NT2/D1 (cell line): Measurements from ENCODE around the gene MYO1E.
"Not testable (repeated sequence)": the region's sequence is repeated elsewhere in the genome, so short reads cannot be mapped to it uniquely, and the experiment has no call there.

Experiments used
- DNase-seq: peaks from one replicate; pipeline ENCODE4 v3.0.0-alpha.2; 2011; ENCODE audit warnings: low read depth, low spot score
- H3K27me3 ChIP-seq: 2 replicates; pipeline ENCODE4 v1.6.0; 2011; ENCODE audit warnings: mild to moderate bottlenecking; ENCODE audit not compliant: insufficient read length, insufficient read depth
- H3K36me3 ChIP-seq: 2 replicates; pipeline ENCODE4 v1.6.1; 2011; ENCODE audit warnings: mild to moderate bottlenecking, low read length, mixed read lengths; ENCODE audit not compliant: insufficient read depth, insufficient read length
- H3K4me1 ChIP-seq: 2 replicates; pipeline ENCODE4 v1.5.1; 2011; ENCODE audit not compliant: insufficient read depth, insufficient read length
- H3K4me3 ChIP-seq: 2 replicates; pipeline ENCODE4 v1.5.1; 2011; ENCODE audit warnings: low read depth; ENCODE audit not compliant: insufficient read length
- H3K9ac ChIP-seq: 2 replicates; pipeline ENCODE4 v1.6.0; 2011; ENCODE audit warnings: low read depth; ENCODE audit not compliant: insufficient read length
- H3K9me3 ChIP-seq: 2 replicates; pipeline ENCODE4 v1.5.1; 2011; ENCODE audit warnings: mild to moderate bottlenecking, low read length; ENCODE audit not compliant: insufficient read depth
- SUZ12 ChIP-seq: IDR thresholded peaks from 2 replicates; pipeline ENCODE4 v1.6.1; 2011; ENCODE audit not compliant: insufficient read length, insufficient read depth; ENCODE audit errors: extremely low read depth
- YY1 ChIP-seq: IDR thresholded peaks from 2 replicates; pipeline ENCODE4 v1.6.1; 2011; ENCODE audit not compliant: insufficient read length, insufficient read depth
- ZNF274 ChIP-seq: IDR thresholded peaks from 2 replicates; pipeline ENCODE4 v1.6.1; 2011; ENCODE audit warnings: mild to moderate bottlenecking, low read depth, low read length

MYO1E gene

DNA sequence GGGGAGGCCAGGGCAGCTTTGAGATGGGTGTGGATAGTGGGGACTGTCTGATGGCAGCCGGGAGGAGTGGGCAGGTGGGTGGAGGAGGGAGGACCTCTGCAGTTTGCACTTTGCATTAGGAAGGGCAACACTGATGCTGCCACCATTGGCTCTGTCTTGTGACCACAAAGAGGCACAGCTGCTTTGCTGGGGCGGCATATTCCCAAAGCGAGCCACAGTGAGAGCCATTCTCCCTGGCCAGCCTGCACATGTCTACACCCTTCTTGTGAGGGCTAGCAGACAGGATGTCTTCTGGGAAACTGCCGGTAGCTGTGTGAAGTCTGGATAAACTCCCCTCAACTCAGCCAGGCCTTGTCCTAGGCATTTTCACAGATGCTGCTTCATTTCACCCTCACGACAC lies 229.4 kb downstream of the MYO1E start:
- no peak overlapping the region for H3K4me3 ChIP-seq
- peaks cover 5% of the 10 kb centered on the region for H3K4me1 ChIP-seq
- H3K27me3 ChIP-seq, result no peaks in the 10 kb centered on the region
- H3K9me3 ChIP-seq, result no peaks in the 10 kb centered on the region
- no peak overlapping the region for H3K9ac ChIP-seq
- no peak for TF ChIP-seq SUZ12
- no peak for TF ChIP-seq ZNF274
- TF ChIP-seq YY1, result no peak
- no peak for DNase-seq
- H3K36me3 ChIP-seq, result peaks cover 48% of the 10 kb centered on the region

DNA sequence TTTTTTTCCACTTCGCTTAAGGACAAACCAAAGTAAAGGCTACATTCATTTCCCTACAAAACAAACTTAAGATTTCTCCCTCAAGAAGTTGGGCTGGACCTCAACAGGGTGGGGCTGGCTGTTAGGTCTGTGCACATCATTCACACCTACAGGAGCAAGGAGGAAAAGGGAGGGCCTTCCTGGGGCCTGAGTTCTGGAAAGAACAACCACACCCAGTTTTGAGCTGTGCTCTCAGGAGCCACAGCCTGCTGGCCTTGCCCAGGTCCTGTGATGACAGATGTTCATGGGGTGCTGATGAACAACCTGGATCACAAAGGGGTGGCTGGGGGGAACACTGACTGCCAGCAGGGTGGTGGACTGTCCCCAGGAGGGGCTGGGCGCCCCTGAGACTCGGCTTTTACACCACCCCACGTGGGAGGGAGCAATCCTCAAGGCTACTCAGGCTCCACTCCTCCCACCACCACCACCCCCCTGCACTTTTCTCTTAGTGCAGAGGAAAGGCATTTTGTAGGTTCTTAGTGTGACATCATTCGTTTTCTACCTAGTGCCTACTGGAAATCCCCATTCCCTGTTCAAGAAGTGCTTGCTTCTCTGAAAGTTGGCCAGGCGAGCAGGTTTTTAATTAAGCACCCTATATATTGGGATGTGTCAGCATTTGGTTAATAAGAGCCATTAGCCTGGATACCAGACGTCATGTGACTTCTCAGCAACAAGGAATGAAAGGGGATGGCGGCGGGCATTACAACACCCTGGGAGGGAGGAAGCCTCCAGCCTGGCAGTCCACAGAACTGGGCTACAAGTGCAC lies 232.0 kb downstream of the MYO1E start:
- H3K36me3 ChIP-seq, result peaks cover 62% of the 10 kb centered on the region
- DNase-seq, result no peak
- H3K9ac ChIP-seq, result no peak overlapping the region
- no peak overlapping the region for H3K4me3 ChIP-seq
- no peaks in the 10 kb centered on the region for H3K27me3 ChIP-seq
- H3K9me3 ChIP-seq, result no peaks in the 10 kb centered on the region
- TF ChIP-seq YY1 (no peak), SUZ12 (no peak), ZNF274 (no peak)
- peaks cover 5% of the 10 kb centered on the region for H3K4me1 ChIP-seq

DNA sequence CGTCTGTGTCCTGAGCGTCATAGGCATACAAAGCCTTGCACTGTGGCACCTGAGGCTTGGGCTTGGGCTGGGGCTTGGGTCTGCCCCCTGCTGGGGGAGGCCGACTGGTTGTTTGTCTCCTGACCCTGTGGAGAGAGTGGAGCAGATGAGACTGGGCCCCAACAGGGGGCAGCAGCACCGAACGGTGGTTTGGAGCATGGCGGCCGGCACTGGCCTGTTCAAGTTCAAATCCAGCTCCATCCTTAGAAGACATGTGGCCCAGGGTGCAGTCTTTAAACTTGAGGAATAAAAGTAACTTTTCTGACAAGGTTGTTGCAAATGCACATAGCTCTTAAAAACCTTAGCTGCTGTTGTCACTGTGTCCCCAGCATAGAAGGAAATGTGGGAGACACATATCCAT lies 234.4 kb downstream of the MYO1E start:
- peaks cover 5% of the 10 kb centered on the region for H3K4me1 ChIP-seq
- no peaks in the 10 kb centered on the region for H3K27me3 ChIP-seq
- H3K9me3 ChIP-seq, result no peaks in the 10 kb centered on the region
- H3K9ac ChIP-seq, result no peak overlapping the region
- no peak overlapping the region for H3K4me3 ChIP-seq
- DNase-seq, result peak; percentile 74
- TF ChIP-seq ZNF274 (no peak), YY1 (no peak), SUZ12 (no peak)
- peaks cover 73% of the 10 kb centered on the region for H3K36me3 ChIP-seq

DNA sequence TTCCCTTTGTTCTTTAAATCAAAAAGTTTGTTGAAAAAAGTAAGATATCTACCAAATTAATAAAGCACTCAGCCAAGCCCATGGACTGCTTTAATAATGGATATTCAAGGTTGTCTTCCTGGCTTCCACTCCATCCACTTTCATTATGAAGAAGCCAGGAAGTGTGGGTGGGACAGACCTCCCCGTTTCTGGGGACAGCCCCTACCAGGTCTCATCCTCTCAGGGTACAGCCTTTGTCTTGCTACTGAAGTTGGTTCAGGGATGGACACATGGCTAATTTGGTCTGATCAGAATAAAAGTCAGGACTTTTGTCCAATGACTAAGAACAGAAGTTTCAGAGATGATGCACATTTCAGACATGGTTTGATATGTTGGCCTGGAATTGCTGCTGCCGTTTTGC lies 235.1 kb downstream of the MYO1E start:
- no peaks in the 10 kb centered on the region for H3K9me3 ChIP-seq
- no peak for TF ChIP-seq YY1
- TF ChIP-seq SUZ12, result no peak
- no peak for TF ChIP-seq ZNF274
- H3K4me1 ChIP-seq, result peaks cover 5% of the 10 kb centered on the region
- no peak for DNase-seq
- peaks cover 76% of the 10 kb centered on the region for H3K36me3 ChIP-seq
- no peak overlapping the region for H3K4me3 ChIP-seq
- no peaks in the 10 kb centered on the region for H3K27me3 ChIP-seq
- H3K9ac ChIP-seq, result no peak overlapping the region

DNA sequence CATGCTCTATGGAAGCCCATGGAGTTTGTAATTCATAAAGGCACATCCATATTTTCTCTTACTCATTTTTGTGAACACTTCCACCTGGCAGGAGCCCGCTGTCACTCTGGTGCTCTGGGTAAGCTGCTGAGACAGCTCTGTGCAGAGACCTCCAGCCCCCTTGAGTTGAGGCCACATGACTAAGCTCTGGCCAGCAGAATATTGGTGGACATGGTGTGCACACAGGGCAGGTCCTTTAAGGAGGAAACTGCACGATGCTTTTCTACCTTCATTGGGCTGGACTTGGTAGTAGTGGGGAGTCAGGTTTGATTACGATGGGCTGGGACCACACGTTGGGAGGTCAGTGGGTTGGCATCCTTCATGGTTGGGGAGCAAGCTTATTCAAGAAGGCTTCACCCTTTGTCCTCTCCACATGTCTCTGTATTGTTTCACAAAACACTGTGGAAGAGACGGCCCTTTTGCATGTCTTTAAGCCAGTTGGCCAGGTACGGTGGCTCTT lies 238.7 kb downstream of the MYO1E start:
- Histone ChIP-seq H3K4me3 (no peak overlapping the region), H3K9me3 (peaks cover 11% of the 10 kb centered on the region), H3K9ac (no peak overlapping the region), H3K4me1 (no peaks in the 10 kb centered on the region), H3K27me3 (no peaks in the 10 kb centered on the region), H3K36me3 (peaks cover 81% of the 10 kb centered on the region)
- TF ChIP-seq YY1 (no peak), SUZ12 (no peak), ZNF274 (no peak)
- DNase-seq, result no peak

DNA sequence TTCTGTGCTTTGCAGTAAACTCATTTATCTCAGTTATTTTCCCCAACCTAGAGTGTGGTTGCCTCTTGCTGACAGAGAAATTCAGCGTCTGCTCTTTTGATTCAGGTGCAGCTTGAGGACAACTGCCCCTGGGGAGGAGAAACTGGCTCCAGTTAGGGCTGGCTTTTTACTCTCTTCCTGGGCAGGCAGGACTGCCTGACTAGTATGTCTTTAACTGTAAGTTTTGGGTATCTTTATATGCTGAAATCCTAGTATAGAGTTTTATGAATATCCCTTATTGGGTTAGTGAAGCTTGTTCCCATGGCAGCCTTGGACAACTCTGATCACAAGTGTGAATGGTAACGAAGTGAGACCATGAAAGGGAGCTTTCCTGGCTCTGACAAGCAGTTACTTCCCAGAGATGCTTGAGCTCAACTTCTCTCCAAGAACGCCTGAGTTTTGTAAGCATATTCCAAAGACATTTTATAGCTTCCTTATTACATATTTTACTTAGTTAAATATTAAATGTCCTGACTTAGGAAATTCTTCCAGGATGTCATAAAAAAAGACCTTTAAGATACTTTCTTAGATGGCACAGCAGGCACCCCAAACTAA lies 240.6 kb downstream of the MYO1E start:
- TF ChIP-seq SUZ12 (no peak), YY1 (no peak), ZNF274 (no peak)

DNA sequence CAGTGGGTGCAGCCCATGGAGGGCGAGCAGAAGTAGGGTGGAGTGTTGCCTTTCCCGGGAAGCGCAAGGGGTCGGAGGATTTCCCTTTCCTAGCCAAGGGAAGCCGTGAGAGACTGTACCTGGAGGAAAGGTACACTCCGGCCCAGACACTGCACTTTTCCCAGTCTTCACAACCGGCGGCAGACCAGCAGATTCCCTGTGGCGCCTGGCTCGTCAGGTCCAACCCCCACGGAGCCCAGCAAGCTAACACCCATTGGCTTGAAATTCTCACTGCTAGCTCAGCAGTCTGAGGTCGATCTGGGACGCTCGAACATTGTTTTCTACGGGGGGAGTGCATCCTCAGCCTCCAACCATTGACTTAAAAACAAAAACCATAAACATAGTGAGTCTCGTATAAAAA lies 241.2 kb downstream of the MYO1E start:
- TF ChIP-seq ZNF274 (no peak), SUZ12 (no peak), YY1 (no peak)
- H3K4me3 ChIP-seq, result no peak overlapping the region
- H3K36me3 ChIP-seq, result peaks cover 62% of the 10 kb centered on the region
- H3K9me3 ChIP-seq, result peaks cover 11% of the 10 kb centered on the region
- DNase-seq, result no peak
- H3K9ac ChIP-seq, result no peak overlapping the region
- H3K27me3 ChIP-seq, result no peaks in the 10 kb centered on the region
- no peaks in the 10 kb centered on the region for H3K4me1 ChIP-seq

More for the DNA sequence above, 240.6 kb downstream of the MYO1E start:
- Histone ChIP-seq H3K9ac (no peak overlapping the region), H3K36me3 (peaks cover 67% of the 10 kb centered on the region), H3K9me3 (peaks cover 11% of the 10 kb centered on the region), H3K27me3 (no peaks in the 10 kb centered on the region), H3K4me1 (no peaks in the 10 kb centered on the region), H3K4me3 (no peak overlapping the region)
- no peak for DNase-seq

DNA sequence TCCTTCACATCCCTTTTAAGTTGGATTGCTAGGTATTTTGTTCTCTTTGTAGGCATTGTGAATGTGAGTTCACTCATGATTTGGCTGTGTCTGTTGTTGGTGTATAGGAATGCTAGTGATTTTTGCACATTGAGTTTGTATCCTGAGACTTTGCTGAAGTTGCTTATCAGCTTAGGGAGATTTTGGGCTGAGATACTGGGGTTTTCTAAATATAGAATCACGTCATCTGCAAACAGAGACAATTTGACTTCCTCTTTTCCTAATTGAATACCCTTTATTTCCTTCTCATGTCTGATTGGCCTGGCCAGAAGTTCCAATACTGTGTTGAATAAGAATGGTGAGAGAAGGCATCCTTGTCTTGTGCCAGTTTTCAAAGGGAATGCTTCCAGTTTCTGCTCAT lies 245.4 kb downstream of the MYO1E start:
- not testable (repeated sequence) for H3K4me1 ChIP-seq, H3K27me3 ChIP-seq, H3K9ac ChIP-seq, DNase-seq, H3K4me3 ChIP-seq
- Histone ChIP-seq H3K36me3 (peaks cover 53% of the 10 kb centered on the region), H3K9me3 (peaks cover 11% of the 10 kb centered on the region)

DNA sequence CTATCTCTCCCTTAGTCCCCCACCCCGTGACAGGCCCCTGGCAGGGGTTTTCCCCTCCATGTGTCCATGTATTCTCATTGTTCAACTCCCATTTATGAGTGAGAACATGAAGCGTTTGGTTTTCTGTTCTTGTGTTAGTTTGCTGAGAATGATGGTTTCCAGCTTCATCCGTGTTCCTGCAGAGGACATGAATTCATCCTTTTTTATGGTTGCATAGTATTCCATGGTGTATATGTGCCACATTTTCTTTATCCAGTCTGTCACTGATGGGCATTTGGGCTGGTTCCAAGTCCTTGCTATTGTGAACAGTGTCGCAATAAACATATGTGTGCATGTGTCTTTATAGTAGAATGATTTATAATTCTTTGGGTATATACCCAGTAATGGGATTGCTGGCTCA lies 247.0 kb downstream of the MYO1E start:
- H3K4me1 ChIP-seq, DNase-seq, H3K4me3 ChIP-seq, H3K9ac ChIP-seq, H3K27me3 ChIP-seq: not testable (repeated sequence)
- Histone ChIP-seq H3K36me3 (peaks cover 46% of the 10 kb centered on the region), H3K9me3 (peaks cover 11% of the 10 kb centered on the region)
